GM19035 (cell line): Measurements from ENCODE around the gene FLT1.

Source experiments
- ATAC-seq: cut with Tn5 transposase; IDR thresholded peaks from one replicate; pipeline ENCODE4 v1.9.1; 2021; ENCODE audit not compliant: unreplicated experiment

The FLT1 gene

GRCh38 chr13:28494778-28495537 is at the start of gene FLT1:
TSS of gene FLT1 (minus strand) at chr13:28495128. CDS start at chr13:28494843, 285 bp downstream.
- no peak for ATAC-seq

GRCh38 chr13:28544026-28544425 is 49.1 kb upstream of the FLT1 start:
- no peak for ATAC-seq

GRCh38 chr13:28542804-28543203 is 47.9 kb upstream of the FLT1 start:
- no peak for ATAC-seq

GRCh38 chr13:28541966-28542365 is 47.0 kb upstream of the FLT1 start:
- no peak for ATAC-seq

GRCh38 chr13:28540612-28541011 is 45.7 kb upstream of the FLT1 start:
- no peak for ATAC-seq

- no peak for ATAC-seq
Observed at GRCh38 chr13:28539625-28540286, 44.8 kb upstream of the FLT1 start.

GRCh38 chr13:28538932-28539331 is 44.0 kb upstream of the FLT1 start:
- ATAC-seq, result no peak

- no peak for ATAC-seq
Observed at GRCh38 chr13:28537171-28537570, 42.2 kb upstream of the FLT1 start.

- ATAC-seq, result no peak
Observed at GRCh38 chr13:28536371-28536770, 41.4 kb upstream of the FLT1 start.

- no peak for ATAC-seq
Observed at GRCh38 chr13:28535734-28536133, 40.8 kb upstream of the FLT1 start.

GRCh38 chr13:28534801-28535200 is 39.9 kb upstream of the FLT1 start:
- no peak for ATAC-seq

- ATAC-seq, result no peak
Observed at GRCh38 chr13:28534210-28534609, 39.3 kb upstream of the FLT1 start.

GRCh38 chr13:28533441-28534166 is 38.7 kb upstream of the FLT1 start:
- ATAC-seq, result no peak

- ATAC-seq, result no peak
Observed at GRCh38 chr13:28533125-28533436, 38.2 kb upstream of the FLT1 start.

GRCh38 chr13:28532388-28533124 is 37.6 kb upstream of the FLT1 start:
- ATAC-seq, result no peak

GRCh38 chr13:28531845-28532387 is 37.0 kb upstream of the FLT1 start:
- no peak for ATAC-seq

GRCh38 chr13:28531077-28531844 is 36.3 kb upstream of the FLT1 start:
- no peak for ATAC-seq

- no peak for ATAC-seq
Observed at GRCh38 chr13:28530729-28531076, 35.8 kb upstream of the FLT1 start.

GRCh38 chr13:28529836-28530235 is 34.9 kb upstream of the FLT1 start:
- no peak for ATAC-seq

GRCh38 chr13:28528848-28529247 is 33.9 kb upstream of the FLT1 start:
- ATAC-seq, result no peak
